Middle frontal gyrus (tissue), 1 donor: ENCODE measurements around the gene WDR38.
A peak's percentile ranks its signal among the peaks of the same experiment; 100 is the strongest.

Experiments
- DNase-seq: peaks from one replicate; pipeline ENCODE4 v3.0.0-alpha.2; 2015; ENCODE audit warnings: low spot score; ENCODE audit errors: extremely low spot score

WDR38 gene

GRCh38 chr9:124858330-124859046 is 5.2 kb downstream of the WDR38 start:
- no peak for DNase-seq

DNA sequence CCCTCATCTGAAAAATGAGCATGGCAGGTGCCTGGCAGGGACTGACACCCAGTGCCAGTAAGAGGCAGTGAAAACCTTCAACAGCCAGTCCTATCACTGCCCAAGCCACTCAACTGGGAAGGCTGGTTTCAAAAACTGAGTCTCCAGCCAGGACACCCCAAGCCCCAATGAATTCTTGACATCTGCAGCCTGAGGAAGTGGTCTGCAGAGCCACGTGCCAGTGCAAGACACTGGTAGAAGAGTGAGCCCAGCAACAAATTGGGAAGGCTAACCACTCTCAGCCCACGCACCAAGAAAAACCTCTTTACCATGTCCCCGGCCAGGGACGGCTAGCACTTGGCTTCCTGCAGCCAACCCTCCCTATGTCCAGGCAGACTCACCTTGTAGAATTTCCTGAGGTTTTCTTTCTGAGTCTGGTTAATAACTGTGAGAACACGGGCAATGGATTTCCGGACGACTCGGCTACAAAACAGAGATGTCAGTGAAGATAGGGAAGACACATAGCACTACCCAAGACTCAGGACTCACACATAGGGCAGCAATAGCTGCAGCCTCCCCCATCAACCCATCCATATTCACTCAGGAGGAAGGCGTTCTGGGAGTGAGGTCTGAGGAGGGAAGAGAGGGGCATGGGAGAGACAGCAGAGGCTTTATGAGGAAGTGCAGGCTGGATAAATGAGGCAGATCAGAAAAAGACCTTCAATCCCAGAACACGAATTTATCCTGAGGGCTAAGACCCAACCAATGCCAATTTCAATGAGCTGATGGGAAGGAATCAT is 6.7 kb downstream of the WDR38 start:
- DNase-seq, result no peak

GRCh38 chr9:124860582-124861341 is 7.5 kb downstream of the WDR38 start:
- no peak for DNase-seq

- peak; percentile 88 for DNase-seq
Observed at GRCh38 chr9:124861342-124862229, 8.3 kb downstream of the WDR38 start, which contains the start of the genes ARPC5L and RPL35. TSS of gene ARPC5L (plus strand) at chr9:124862130. CDS start at chr9:124869291, 7,161 bp downstream. TSS of gene RPL35 (minus strand) at chr9:124861957. CDS start at chr9:124861912, 45 bp downstream.

DNA sequence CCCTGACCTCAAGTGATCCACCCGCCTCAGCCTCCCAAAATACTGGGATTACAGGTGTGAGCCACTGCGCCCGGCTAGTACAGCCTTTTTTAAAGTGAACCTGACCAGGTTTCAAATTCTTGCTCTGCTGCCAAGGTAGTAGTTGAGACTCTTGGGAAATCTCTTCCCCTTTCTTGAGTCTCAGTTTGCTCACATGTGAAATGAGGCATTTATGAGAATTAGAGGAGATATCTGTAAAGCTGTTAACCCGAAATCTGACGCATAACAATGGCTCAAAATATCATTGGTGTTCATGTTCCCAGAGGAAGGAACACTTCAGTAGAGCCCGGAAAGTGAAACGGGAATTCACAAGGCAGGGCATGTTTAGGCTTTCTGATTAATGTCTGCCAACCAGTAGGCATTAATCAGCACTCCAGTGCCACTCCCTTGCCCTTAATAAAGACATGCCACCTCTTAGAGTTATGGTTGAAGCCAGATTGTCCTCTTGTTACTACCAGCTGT is 10.2 kb downstream of the WDR38 start:
- DNase-seq, result no peak

- DNase-seq, result peak; percentile 54
Observed at GRCh38 chr9:124868511-124869465, 15.5 kb downstream of the WDR38 start.

DNA sequence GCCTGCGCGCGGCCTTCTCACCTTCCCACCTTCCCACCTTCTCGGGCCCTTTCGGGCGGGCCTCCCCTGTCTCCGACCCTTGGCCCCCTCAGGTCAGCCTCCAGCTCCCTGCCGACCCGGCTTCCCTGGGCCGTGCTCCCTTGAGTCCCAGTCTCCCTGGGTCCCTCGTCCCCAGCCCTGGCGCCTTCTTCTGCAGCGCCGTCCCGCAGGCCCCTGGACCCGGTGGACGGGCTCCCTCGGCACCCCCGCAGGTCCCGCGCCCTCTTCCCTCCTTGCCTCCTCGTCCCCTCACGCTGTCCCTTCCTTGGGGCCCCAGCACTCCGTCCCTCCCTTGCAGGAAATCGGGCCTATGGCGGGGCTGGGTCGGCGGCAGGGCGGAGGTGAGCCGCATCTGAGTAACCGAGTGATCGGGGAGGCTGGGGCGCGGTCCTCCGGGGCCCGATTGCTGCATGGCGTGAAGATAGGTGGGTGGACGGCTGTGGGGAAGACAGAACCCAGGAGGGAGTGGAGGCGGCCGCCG is 16.3 kb downstream of the WDR38 start:
- DNase-seq, result no peak

DNA sequence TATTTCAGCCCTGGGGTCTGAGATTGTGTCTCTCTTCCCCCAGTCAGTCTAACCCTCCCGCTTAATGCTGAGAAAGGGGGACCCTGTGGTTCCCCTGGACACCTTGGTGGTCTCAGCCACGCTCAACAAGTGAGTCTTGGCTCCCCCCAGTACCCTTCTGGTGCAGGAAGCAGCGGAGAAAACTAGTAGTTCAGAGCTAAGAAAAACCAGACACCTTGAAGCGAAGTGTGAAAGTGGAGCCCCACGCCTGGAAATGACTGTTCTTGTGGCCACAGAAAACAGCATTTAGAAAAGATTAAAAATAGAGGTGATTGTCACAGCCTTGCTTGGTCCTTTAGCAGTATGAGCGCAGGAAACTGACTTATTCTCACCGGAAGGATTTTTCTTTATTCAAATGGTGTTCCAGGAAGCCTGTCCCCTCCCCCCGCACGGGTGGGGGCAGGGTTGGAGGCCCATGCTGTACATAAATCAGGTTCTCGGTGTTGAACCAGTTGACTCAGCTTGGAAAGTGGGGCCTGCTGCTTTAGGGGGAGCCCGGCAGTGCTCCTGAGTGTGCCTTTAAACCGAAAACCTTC is 16.8 kb downstream of the WDR38 start:
- DNase-seq, result no peak

DNA sequence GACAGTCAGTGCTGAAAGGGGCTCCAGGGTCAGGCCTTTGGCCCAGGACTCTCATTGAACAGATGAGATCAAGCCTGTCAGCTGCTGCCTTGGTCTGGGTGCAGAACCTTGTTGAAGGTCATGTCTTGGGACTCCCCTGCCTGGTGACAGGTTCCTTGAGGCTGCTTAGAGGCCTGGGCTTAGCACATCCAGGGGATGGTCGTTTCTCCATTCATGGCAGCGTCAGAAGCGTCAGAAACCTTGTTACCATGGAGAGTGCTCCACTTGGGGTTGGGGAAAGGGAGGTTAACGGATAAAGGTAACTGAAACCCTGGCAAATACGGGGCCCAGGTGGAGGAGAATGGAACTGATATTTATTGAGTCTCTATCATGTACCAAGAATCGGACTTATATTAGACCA is 17.5 kb downstream of the WDR38 start:
- DNase-seq, result no peak

DNA sequence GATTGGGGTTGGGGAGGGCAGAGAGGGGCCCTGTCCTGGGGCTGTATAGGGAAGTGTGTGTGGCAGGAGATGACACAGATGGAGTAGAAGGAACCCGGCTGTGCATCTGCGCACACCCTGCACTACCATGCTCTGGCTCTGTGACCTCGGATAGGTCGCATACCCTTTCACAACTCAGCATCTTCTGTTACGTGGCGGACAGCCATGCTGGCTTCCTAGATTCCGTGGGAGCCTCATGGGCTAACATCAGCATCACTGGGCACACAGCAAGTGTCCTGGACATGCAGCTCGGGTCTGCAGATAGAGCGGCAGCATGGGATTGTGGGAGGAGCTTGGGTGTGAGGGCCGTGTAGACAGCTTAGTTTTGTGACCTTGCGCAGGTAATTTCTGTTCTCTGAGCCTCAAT is 17.9 kb downstream of the WDR38 start:
- no peak for DNase-seq

DNA sequence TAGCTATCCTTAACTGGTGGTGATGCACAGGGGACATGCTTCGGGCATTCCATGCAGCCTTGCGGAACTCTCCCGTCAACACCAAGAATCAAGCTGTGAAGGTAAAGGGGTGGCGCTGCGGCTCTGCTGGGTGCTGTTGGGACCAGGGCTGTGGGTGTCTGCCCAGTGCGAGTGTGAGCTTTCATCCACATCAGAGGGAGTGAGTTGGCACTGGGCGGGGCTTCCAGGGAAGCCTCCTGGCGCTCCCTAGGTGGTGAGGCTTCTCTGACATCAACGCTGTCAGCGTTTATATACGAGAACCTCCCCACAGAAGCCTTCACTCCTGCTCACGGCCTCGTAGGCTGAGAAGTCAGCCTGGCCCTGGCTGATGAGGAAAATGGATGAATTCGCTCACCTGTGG is 20.4 kb downstream of the WDR38 start:
- peak; percentile 18 for DNase-seq

DNA sequence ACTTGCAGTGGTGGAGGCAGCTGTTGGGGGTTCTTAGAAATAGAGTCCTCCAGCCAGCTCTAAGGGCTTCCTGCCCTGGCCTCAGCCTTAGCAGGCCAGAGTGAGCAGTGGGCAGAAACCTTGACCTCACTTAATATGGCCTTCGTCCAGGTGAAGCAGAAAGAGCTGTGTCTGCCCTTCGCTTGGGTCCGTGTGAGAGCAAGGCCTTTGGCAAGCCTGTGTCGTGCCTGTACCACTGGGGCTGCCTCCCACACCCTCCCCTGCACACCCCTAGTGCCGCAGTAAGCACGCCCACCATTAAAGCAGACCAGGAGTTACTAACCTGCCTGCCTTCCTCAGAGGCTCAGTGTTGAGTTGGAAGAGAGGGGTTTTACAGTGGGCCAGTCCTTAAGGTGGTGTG is 22.2 kb downstream of the WDR38 start:
- no peak for DNase-seq

DNA sequence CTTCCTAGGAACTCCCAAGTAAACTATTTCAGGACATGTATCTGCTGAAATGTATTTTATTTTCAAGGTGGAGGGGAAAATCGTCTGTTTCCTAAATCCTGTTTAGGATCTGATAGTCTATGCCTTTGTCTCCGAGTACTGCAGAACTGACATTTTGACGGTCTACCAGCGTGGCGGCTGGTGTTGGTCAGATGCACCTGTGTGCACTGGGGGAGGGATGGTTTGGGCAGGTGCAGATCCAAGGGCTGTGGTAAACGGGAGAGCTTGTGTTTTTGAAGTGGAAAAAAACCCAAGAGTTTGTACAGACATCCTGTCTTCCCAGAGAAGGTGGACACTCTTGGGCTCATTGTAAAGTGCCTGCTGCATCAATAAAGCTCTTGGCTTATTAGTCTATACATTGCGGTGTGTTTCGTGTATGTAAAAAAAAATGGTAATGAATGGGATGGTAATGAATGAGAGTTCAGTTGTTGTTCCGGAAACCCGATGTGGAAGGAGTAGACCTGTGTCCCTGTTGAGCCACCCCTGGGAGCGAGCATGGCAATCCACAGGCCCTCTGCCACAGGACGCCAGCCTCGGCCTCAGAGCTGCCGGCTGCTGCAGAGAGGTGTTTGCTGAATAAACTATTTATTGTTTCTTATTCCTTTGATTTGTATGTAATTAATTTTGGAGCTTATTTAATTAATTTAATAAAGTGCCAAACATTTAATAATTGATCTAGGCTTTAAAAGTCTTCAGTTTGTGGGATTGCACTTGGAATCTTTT is 23.9 kb downstream of the WDR38 start:
- no peak for DNase-seq

GRCh38 chr9:124878021-124878420 is 24.8 kb downstream of the WDR38 start:
- DNase-seq, result no peak

DNA sequence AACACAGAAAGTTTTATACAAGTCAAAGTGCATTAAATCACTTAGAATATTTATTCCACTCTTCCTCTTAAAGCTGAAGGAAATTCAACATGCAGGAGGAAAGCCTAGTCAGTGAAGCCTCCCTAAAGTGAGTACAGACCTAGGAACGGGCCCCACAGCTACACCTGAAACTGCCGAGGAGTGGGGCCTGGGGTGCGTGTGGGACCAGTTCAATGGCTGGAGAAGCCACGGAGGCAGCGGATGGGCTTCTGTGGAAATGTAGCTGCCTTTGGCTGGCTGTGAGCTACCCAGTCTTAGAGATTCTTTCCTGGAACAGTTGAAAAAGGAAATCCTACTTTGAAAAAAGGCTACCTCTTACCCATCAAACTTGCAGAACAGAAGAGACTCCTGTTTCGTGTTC is 25.3 kb downstream of the WDR38 start:
- DNase-seq, result no peak

DNA sequence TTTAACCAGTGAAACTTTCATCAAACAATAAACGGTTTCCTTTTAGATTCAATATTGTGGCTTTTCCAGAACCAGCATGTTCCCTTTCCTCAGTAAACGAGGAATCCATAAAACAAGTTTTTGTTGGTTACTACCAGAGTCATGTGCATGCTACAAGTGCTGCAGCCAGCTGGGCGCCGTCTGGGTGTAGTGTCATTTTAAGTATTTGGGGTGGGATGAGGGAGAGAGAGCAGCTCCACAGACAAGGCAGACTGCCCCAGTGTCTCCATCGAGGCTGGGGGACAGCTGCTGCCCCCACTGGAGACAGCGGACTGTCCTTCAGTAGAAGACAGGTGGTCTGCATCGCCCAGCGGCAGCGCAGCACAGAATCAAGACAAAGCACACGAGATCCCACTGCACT is 26.0 kb downstream of the WDR38 start:
- DNase-seq, result no peak

GRCh38 chr9:124880501-124880900 is 27.2 kb downstream of the WDR38 start:
- no peak for DNase-seq

- no peak for DNase-seq
Observed at GRCh38 chr9:124881138-124881743, 28.0 kb downstream of the WDR38 start.
